Islet of Langerhans (tissue), 1 donor: ENCODE results near the gene PPFIBP1.

Experiments used
- FAIRE-seq: peaks from one replicate; lab custom pipeline; 2011; peaks lifted over from hg19 to GRCh38; lab: Jason Lieb, UNC

The PPFIBP1 gene

DNA sequence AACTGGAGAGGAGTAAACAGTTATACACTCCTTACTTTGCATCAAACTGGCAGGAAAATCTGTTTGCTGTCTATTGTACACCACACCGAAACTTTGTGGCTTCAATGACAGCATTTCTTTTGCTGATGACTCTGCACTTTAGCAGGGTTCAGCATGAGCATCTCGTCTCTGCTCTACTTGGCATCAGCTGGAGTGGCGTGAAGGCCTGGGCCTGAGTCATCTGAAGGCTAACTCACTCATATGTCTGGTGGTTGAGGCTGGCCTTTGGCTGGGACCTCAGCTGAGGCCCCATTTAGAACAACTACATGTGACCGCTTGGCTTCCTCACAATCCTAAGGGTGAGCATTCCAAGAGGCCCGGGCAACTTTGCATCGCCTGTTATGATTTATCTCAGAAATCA lies 143.5 kb downstream of the PPFIBP1 start:
- FAIRE-seq: no peak

DNA sequence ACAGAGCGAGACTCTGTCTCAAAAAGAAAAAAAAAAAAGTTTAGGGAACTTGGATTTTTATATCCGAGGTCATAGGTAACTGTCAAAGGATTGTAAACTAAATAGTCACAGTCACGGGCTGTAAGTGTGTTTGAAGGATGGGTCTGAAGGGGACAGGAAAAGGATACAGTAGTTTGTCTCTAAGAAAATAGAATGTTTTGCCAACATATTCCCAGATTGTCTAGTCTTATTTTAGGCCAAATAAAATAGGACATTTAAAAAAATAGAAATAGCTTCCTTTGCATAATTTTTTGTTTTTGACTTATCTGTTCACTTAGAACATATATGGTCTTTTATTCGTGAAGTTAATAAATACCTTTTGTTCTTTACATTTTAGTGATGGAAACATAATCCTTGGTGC lies 148.0 kb downstream of the PPFIBP1 start:
- no peak for FAIRE-seq

DNA sequence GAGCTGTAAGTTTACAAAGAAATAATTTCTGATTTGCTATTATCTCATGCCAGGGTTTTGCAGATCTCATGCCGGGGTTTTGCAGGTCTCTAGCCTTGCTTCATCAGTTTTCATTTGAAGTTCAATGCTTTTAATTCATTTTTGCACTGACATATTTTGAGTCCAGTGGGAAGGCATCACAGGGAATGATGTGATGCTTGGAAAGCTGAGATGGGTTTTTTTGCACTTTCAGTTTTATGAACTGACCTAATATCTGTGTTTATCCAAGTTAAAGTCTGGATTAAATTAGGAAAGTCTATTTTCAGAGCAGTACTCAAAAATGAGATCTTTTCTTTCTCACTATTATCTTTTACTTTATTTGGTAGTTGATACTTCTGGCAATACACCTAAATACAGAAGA lies 148.6 kb downstream of the PPFIBP1 start:
- no peak for FAIRE-seq

DNA sequence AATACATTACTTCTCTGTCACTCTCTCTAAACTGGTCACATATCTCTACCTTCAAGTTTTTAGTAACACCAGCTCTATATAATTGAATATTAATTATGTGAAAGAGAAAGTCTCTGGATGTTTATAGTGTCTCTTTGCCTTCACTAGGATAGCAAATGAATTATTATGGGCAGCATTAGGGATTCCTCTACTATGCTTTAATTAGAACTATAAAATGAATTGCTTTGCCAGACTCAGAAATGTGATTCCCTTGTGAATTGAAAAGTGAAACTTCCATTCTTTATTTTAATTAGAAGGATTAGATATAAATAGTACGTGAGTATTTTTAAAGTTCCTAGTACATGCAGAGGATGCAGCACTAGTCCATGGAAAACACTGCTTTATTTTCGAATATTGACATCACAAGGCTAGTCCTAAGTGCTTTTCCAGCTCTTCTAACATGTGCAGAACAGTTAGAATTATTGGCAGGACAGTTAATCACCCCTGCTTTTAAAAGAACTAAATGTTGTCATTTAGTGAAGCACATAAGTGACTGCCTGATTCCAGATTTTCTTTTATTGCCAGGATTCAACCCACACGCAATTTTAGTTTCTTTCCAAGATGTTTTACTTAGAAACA lies 149.2 kb downstream of the PPFIBP1 start:
- no peak for FAIRE-seq

DNA sequence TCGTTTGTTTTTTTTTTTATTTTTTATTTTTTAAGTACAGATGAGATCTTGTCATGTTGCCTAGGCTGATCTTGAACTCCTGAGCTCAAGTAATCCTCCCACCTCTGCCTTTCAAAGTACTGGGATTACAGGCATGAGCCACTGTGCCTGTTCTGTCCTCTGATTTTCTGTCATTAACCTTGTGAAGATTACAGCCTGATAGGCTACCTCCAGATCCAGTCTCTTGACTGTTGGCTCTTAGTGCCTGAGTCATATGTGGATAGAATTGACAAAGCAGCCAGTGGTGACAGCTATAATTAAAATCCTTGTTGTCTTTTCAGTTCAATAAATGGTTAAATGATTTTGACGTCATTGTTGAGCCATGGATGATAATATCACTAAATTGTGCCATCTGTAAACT lies 151.0 kb downstream of the PPFIBP1 start:
- no peak for FAIRE-seq

DNA sequence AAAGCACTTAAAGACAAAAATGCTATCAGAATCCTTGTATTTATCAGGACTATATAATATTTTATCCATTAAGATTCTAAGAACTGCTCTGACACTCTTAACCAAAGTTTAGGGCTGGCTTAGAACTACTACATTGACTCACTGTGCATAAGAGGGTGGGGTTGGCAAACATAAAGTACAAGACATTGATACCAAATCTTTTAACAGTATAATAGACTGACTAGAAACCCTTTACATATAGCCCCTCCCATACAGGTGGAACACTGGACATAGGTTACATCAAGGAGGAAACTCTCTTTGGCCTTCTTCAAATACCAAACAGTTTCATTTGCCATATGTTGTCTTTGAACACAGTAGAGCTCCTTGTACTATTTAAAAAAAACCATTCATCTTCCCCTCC lies 156.6 kb downstream of the PPFIBP1 start:
- no peak for FAIRE-seq

DNA sequence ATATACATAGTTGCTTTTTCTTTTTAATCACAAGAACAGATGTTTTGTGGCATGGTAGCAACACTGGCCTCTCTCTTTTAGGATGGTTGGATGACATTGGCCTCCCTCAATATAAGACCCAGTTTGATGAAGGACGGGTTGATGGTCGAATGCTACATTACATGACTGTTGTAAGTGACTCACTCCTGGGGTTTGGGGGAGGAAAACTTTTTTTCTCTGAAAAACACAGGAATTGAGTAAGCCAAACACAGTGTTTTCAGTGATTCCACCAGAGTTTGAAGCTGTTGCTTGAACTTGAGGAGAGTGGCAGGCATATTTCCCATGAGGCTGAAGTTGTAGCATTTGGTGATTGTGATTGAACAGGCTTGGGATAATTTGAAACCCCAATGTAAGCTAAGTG lies 158.5 kb downstream of the PPFIBP1 start:
- FAIRE-seq: no peak

DNA sequence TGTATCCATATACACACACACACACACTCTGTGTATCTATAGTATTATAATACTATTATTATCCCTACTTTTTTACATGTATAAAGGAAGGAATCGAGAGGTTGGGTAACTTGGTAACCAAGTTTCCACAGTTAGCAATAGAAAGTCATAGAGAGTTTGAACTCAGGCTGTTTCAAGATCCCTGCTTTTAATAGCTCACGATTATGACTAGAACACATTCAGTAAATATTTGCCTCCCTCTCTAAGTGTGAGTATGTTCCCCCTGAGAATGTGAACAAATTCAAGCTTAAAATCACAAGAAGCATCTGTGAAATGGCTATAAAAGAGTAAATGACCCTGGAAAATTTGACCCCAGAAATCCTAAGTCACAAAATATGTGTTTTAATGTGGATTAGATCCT lies 161.3 kb downstream of the PPFIBP1 start:
- FAIRE-seq: no peak

DNA sequence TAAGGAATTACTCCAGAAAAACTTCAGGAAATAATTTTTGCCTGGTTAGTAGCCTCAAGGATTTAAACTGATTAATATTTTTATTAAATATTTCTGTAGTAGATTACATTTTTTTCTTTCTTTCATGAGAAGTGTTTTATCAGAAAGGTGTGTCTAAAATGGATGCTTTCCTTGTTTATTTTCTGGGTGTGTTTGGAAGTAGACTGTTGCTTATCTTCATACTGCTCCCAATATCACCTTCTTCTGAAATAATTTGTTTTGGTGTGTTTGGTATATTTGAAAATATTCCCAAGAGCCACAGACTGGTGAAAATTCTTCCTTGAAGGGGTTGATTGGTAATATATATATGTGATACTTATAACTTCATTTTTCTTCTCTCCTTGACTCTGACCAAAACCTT lies 162.1 kb downstream of the PPFIBP1 start:
- no peak for FAIRE-seq

DNA sequence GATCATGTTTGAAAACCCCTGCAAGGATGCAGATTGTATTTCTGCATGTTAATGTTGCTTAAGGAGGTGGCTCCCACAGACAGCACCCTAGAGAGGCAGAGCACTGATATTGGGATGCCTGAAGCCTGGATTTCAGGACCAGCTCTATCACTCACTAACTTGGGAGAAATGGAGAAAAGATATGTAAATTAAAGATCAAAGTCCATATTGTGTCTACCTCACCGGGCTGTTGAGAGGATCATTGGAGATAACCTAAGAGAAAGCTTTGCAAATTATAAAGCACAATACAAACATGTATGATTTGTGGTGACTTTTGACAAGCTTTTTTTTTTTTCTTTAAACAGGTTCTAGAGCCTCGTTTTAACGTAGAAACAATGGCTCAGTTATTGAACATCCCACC lies 164.7 kb downstream of the PPFIBP1 start:
- no peak for FAIRE-seq

DNA sequence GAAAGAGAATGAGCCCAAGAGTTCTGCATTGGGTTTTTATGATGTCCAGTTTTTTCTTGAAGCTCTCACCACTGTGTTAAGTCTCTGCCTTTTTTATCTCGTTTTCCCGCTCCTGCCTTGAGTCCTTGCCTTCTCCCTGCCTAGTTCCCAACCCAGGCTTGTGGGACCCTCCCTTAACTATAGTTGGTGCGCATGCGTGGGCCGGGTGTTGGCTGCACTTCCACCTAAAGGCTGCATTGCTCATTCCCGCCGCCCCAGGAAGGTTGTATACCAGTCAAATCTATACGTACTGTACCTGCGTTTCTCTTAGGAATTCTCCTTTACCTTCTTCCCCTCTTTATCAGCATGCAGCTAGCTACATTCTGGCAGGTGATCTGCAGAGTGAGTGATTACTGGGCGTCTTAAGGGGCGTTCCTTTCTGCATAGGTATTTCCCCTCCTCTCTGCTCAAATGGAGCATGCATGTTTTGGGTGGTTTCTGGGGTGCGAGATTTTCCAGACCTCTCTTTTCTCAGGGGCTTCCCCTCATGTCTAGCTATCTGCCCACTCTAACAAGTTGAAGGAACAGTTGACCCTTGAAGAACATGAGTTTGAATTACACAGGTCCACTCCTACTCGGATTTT lies 165.7 kb downstream of the PPFIBP1 start:
- FAIRE-seq: no peak

DNA sequence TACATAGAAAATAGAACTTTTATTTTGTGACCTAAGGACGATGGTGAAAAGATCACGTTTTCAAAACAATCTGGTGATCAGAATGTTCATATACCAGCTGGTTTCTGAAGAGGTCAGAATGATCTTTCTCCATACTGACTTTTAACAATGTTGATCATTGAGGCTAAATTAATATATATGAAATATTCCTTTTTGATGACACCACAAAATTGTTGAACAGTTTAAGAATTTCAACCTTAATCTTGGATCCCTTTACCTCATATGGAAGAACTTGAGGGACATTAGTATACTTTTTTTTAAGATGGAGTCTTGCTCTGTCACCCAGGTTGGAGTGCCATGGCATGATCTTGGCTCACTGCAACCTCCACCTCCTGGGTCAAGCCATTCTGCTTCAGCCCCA lies 169.4 kb downstream of the PPFIBP1 start:
- FAIRE-seq: no peak

DNA sequence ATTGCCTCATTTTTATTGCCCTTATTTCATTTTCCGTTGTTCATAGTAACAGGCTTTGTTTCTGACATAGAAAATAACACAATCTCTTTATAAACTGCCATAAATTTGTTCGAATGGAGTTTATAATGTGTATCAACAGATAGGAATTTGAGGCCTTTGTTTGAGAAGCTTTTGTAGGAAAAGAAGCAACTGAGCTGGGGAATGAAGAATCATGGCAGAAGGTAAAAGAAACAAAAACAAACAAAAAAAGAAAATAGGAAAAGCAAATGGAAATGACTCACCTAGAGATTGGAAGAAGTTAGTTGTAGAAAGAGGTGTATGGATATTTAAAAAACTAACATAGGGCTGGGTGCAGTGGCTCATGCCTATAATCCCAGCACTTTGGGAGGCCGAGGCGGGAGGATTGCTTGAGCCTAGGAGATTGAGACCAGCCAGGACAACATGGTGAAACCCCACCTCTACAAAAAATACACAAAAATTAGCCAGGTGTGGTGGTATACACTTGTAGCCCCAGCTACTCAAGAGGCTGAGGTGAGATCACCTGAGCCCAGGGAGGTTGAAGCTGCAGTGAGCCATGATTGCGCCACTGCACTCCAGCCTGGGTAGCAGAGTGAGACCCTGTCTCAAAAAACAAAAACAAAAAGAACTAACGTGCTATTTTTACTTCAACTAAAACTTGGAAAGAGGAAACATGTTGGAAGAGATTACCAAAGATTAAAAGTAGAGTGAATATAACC lies 171.7 kb downstream of the PPFIBP1 start:
- FAIRE-seq: no peak

DNA sequence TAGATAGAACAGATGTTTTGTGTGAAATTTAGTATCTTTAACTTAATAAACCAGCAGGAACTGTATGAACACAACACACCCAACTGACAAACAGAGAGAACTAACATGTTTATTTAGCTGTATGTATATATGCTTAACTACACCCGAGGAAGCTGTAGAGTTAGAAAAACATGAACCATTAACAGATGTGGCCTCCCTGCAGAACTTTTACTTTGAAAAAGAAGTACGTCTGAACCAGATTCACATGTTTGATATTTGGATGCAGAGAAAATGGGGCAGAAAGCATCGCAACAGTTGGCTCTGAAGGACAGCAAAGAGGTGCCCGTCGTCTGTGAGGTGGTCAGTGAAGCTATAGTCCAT lies 172.3 kb downstream of the PPFIBP1 start, which contains the start of gene REP15:
Gene REP15 (plus strand): TSS at position 155 of the 360 bp plus-strand sequence. CDS start 116 bp downstream, at position 271.
- no peak for FAIRE-seq

DNA sequence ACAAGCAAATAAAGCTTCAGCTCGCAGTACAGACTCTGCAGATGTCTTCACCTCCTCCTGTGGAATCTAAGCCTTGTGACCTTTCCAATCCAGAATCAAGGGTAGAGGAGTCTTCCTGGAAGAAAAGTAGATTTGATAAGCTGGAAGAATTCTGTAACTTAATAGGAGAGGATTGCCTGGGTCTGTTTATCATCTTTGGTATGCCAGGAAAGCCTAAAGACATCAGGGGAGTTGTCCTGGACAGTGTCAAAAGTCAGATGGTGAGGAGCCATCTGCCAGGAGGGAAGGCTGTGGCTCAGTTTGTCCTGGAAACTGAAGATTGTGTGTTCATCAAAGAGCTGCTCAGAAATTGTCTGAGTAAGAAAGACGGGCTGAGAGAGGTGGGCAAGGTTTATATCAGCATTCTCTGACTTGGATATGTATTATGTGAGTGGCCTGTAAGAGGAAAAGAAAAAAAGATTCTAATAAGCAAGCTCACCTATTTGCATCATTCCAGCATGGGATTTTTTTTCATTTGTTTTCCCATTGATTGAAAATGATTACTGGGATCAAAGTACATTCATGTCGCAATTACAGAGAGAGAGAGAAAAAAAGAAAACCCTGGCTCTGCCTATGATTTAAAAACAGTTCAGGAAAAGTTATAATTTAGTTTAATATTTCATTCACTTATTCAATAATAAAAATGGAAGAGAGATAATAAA lies 173.0 kb downstream of the PPFIBP1 start:
- no peak for FAIRE-seq

DNA sequence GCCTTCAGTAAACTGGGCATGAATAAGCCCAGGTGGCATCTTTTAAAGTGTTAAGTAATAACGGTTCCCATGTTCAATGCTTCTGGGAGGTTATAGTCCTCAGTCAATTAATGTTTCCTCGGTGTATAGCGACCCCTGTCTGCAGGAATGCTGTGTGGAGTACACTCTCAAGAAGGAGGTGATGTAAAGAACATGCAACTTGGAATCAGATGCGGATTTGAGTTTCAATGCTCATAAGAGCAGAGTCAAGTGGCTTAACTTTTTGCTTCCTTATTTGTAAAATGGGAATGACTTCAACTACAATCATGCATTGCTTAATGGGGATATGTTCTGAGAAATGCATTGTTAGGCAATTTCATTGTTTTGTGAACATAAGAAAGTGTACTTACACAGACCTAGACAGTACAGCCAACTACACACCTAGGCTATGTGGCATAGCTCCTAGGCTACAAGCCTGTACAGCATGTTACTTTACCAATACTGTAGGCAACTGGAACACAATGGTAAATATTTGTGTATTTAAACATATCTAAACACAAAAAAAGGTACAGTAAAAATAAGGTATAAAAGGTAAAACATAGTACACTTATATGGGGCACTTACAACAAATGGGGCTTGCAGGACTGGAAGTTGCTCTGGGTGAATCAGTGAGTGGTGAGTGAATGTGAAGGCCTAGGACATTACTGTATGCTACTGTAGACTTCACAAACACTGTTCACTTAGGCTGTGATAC lies 179.9 kb downstream of the PPFIBP1 start:
- FAIRE-seq: peak; percentile 27

DNA sequence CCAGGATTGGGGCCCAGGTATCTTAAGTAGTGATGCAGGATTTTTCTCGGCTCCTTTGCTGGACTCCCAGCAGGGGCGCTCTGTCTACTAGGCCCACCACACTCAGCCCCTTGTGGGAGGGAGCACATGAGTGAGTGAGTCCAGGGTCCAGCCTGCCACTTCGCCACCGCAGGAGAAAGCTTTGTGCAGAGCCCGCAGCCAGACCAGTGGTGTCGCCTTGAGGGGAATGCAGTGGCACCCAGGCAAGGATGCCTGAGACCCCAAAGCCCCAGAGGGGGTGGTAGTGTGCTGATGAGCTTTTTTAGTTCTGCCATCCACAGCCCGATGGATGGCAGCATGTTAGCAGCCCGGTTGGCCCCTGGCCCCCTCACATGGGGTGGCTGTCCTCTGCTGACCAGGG lies 181.3 kb downstream of the PPFIBP1 start:
- FAIRE-seq: no peak

DNA sequence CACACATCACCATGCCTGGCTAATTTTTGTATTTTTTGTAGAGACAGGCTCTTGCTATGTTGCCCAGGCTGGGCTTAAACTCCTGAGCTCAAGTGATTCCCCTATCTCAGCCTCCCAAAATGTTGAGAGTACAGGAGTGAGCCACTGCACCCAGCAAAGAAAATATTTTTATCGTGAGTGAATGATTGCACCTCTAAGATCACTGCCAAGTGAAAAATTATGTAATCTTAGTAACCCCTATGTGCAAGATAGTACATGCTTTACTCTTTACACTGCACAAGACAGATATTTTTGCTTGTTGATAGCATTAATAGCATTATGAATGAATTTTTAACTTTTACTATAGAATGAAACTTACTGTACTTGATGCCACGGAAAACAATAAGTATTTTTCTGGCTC lies 183.2 kb downstream of the PPFIBP1 start:
- no peak for FAIRE-seq

DNA sequence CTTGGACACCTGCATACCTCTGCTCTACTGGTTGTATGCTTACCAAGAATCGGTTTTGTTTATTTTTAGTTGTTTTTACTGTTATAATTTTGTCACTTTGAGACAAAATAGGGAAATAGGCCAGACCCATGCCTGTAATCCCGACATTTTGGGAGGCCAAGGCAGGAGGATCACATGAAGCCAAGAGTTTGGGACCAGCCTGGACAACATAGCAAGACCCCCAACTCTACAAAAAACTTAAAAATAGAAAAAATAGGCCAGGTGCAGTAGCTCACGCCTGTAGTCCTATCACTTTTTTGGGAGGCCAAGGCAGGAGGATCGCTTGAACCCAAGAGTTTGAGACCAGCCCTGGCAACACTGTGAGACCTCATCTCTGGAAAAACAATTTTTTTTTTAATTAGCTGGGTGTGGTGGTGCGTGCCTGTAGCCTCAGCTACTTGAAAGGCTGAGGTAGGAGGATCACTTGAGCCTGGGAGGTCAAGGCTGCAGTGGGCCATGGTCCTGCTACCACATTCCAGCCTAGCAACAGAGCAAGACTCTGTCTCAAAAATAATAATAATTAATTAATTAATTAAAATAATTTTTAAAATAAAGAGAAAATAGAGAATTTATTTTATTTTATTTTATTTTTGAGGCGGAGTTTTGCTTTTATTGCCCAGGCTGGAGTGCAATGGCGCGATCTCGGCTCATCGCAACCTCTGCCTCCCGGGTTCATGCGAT lies 185.4 kb downstream of the PPFIBP1 start:
- FAIRE-seq: no peak

DNA sequence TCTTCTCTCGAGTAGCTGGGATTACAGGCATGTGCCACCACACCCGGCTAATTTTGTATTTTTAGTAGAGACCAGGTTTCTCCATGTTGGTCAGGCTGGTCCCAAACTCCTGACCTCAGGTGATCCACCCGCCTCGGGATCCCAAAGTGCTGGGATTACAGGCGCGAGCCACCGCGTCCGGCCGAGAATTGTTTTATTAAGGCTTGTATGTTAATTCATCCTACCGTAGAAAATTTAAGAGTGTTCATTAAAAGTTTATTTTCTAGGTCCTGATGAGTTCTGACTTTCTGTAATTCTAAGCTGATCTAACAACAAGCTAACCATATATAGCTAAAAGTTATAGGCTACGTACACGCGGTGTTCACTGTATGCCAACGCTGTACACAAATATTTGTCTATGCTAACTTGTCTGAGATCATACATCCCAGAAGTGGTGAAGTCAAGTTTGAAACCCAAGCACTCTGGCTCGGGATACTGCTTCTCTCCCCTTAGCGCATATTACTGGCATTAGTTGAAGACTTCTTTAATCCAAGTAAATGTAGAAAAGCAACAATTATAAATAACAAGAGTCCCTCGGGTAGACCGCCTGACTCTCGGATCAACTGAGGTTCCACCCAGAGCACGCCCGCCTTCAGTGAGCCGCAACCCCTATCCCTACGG lies 186.1 kb downstream of the PPFIBP1 start:
- FAIRE-seq: no peak
